ENCODE results near the gene KIR3DL1.
"Not testable (repeated sequence)": the region's sequence is repeated elsewhere in the genome, so short reads cannot be mapped to it uniquely, and the experiment has no call there.

- TF ChIP-seq, protein P1, sequence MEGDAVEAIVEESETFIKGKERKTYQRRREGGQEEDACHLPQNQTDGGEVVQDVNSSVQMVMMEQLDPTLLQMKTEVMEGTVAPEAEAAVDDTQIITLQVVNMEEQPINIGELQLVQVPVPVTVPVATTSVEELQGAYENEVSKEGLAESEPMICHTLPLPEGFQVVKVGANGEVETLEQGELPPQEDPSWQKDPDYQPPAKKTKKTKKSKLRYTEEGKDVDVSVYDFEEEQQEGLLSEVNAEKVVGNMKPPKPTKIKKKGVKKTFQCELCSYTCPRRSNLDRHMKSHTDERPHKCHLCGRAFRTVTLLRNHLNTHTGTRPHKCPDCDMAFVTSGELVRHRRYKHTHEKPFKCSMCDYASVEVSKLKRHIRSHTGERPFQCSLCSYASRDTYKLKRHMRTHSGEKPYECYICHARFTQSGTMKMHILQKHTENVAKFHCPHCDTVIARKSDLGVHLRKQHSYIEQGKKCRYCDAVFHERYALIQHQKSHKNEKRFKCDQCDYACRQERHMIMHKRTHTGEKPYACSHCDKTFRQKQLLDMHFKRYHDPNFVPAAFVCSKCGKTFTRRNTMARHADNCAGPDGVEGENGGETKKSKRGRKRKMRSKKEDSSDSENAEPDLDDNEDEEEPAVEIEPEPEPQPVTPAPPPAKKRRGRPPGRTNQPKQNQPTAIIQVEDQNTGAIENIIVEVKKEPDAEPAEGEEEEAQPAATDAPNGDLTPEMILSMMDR (IDR thresholded peaks at IDR 0.05; ENCODE audit: low read length), result not testable (repeated sequence)
- not testable (repeated sequence) for TF ChIP-seq EZH2 (IDR thresholded peaks at IDR 0.05; ENCODE audit: borderline replicate concordance, low read length)
Observed at GRCh38 chr19:54816251-54816650, at the start of gene KIR3DL1.

Measured in OCI-LY1 (cell line).